ENCODE results near the gene QPRT. TPM values are rescaled to one million over a fixed set of nuclear protein-coding genes. Genes with fewer than 3 reads are reported as not detected.
"Not testable (repeated sequence)": the region's sequence is repeated elsewhere in the genome, so short reads cannot be mapped to it uniquely, and the experiment has no call there.

Gene QPRT
- 1.1 and 1.7 TPM in 2 replicates for total RNA-seq (2014; rRNA removed)
- polyA plus RNA-seq (2012) = 1.4 TPM

DNA sequence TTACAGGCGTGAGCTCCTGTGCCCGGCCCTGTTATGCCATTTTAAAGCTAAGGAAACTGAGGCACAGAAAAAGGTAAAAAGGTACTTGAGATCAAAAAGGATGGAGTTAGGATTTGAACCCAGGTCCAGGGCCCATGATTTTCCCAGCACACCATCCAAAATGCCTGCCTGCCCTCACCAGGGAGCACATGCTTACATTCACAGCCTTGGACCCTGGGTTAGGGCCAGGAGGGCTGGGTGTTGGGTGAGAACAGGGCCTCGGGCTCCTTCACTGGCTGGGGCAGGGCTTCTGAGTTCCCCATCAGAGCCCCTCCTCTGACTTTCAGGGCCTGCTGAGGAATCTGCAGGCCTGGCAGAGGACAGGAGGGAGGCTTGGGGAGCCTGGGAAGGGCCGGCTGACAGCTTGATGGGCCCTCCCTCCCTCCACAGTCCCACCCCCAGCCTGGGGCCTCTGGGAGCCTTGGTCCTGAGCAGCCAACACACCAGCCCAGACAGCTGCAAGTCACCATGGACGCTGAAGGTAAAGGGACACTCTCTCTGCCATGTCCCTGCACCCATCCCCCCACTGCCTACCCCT is at the start of gene QPRT:
Gene QPRT, plus strand, starts transcription at position 490 of the 577 bp plus-strand sequence. Its CDS starts 18 bp downstream, at position 508.
- no peak for DNase-seq (ENCODE audit: low read depth)

DNA sequence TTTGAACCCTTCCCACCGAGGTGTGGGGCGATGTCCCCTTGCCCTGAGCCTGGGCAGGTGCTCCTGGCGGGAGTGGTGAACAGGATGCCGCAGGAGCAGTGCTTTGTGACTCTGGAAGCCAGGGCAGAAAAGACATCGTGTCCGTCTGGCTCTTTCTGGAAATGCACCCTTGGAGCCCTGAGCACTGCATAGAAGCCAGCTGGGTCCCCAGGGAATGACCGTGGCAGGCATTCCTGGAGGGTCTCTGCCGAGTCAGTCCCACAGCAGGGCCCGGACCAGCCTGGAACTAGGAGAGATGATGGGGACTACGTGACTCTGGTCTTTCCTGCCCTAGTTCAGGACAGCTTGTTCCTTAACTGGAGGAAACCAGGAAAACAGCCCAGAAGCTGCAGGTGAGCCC is 49.7 kb upstream of the QPRT start:
- not testable (repeated sequence) for DNase-seq (ENCODE audit: low read depth)

DNA sequence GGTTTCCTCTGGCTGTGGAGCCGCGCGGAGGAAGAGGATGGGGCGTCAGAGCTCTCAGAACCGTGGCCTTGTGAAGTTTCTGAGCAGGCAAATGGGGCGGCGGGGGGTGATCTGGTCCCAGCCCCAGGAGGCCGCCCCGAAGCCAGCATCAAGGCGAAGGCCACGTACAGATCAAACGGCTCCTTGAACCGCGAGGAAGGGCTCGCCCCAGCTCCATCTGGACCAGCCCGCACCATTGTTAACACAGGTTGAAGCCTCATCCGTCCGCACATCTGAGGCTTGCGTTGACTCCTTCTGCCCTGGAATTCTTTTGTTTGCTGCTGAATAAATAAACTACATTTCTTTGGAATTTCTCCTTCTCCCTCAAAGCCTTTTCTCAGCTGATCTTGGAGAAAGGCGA is 47.3 kb upstream of the QPRT start:
- not testable (repeated sequence) for DNase-seq (ENCODE audit: low read depth)

DNA sequence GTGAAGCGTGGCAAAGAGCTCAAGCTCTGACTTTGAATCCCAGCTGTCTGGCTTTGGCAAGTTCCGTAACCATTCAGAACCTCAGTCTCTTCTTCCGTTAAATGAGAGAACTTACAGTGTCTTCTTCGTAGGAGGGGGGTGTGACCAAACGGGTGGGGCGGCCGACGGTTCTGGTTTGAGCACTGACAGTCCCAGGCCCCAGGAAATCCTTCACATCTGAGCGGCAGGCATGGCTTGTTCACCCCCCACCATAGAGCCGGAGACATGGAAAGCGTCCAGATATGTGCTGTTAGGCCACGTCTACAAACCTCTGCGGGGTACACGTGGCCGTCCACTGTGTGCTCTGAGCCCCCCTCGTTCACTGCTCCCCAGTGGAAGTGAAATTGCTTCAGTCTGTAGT is 43.1 kb upstream of the QPRT start:
- not testable (repeated sequence) for DNase-seq (ENCODE audit: low read depth)

DNA sequence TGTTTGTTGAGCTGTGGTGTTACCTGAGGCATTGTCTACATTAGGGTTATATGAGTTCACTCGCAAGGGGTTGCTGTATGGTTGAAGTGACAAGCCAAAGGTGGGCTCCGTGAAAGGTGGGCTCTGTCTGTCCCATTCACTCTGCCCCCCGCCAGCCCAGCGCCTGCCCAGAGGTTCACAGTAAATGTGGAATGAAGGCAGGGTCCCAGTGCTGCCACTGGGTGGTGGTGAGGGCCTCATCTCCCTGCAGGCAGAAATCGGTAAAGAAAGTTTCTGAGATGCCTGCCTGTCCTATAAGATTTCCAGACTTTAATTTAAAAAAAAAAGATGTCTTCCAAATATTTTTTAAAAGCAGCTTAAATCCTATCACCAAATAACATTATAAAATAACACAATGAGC is 42.6 kb upstream of the QPRT start:
- DNase-seq (ENCODE audit: low read depth) = not testable (repeated sequence)

DNA sequence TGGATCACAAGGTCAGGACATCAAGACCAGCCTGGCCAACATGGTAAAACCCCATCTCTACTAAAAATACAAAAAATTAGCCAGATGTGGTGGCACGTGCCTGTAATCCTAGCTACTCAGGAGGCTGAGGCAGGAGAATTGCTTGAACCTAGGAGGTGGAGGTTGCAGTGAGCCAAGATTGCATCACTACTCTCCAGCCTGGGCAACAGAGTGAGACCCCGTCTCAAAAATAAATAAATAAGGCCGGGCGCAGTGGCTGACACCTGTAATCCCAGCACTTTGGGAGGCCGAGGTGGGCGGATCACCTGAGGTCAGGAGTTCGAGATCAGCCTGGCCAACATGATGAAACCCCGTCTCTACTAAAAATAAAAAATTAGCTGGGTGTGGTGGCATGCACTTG is 40.2 kb upstream of the QPRT start:
- not testable (repeated sequence) for DNase-seq (ENCODE audit: low read depth)

DNA sequence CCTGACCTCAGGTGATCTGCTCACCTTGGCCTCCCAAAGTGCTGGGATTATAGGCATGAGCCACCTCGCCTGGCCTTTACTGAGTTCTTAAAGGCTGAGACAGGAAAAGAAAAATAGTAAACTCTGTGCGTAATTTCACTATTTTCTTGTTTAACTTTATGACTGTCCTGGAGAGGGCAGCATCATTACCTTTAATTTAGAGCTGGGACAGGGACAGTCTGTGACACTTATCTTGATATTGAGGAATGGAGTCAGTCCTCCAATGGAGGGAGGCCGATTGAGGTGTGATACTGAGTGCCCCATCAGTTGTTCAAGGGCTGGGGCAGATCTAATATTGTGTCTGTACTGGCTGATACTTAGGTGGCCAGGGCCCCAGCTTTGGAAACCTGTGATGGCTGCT is 37.4 kb upstream of the QPRT start:
- no peak for DNase-seq (ENCODE audit: low read depth)

DNA sequence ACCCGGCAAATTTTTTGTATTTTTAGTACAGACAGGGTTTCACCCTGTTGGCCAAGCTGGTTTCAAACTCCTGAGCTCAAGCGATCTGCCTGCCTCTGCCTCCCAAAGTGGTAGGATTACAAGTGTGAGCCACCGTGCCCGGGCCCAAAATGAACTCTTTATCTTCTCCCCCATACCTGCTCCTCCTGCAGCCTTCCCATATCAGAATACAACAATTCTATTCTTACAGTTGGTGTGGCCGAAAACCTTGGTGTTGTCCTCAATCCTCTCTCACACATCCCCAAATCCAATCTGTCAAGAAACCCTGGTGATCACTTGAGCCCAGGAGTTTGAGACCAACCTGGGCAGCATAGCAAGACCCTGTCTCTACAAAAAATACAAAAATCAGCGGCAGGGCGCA is 35.4 kb upstream of the QPRT start:
- no peak for DNase-seq (ENCODE audit: low read depth)

DNA sequence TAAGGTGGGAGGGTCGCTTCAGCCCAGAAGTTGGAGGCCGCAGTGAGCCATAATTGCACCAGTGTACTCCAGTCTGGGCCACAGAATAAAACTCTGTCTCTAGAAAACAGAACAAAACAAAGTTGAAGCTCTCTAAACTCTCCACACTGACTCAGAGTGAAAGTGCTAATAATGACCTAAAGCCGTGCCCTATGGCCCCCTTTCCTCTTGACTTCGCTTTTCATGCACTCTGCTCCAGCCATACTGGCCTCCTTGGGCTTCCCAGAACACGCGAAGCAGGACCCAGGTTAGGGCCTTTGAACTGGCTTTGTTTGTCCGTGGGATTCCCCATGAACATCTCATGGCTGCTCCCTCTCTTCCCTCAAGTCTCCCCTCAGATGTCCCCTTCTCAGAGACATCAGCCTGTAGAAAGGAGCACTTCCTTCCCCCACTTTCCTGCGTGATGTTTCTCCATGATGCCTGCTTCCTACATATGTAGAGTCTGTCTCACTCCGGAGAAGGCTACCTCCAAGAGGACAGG is 34.6 kb upstream of the QPRT start:
- no peak for DNase-seq (ENCODE audit: low read depth)

DNA sequence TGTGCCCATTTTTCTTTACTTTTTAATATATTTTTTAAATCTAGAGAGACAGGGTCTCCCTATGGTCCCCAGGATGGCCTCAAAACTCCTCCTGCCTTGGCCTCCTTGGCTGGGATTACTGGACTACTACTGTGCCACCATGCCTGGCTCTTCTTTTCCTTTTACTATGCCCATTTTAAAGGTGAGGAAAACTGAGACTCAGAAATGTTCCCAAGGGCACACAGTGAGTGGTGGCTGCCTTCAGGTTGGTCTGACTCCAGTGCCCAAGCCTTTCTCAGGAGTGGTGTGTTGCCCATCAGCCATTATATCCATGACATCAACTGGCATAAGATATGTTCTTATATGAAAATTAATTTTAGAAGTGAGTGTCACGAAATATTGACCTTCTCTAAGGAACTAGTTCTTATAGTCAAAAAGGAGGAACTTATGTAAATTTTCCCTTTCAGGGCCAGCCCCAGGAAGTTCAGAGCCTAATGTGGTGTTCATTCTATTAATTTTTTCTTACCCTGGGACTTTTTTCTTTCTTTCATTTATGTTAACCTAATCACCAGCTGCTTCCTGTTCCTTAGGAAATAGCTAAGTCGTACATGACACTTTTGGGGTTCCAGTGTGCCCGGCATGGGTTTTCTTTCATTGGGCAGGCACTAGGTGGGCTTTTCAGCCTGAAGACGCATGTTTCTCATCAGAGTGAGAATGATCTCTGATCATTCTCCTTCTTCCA is 33.8 kb upstream of the QPRT start:
- DNase-seq (ENCODE audit: low read depth) = no peak

DNA sequence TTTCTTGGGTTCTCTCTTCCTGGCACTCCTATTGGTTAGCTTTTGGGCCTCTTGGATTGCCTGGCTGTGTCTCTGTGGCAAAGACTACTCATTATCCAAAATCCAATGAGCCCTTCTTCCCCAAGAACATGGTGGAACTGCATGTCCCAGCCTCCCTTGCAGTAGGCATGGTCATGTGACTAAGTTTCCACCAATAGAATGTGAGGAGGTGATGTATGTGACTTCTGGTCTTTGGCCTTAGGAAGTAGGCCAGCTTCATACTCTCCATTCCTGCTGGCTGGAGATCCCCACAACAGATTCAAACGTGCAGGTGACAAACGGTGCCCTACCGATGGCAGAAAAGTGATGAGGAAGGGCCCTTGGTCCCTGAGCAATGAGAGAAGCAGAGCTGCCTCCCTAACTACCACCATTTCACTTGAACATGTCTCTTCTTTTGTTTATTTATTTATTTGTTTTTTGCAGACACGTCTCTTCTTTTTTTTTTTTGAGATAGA is 33.2 kb upstream of the QPRT start:
- DNase-seq (ENCODE audit: low read depth) = peak; percentile 46

DNA sequence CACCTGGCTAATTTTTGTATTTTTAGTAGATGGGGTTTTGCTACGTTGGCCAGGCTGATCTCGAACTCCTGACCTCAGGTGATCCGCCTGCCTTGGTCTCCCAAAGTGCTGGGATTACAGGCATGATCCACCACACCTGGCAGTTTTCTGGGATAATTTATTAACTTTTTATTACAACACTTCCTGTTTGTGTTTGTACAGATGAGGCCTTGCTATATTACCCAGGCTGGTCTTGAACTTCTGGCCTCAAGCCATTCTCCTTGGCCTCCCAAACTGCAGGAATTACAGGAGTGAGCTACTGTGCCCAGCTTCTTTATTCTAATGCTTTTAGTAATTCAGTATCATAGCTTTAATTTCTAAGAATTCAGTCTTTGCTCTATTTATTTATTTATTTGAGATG is 32.0 kb upstream of the QPRT start:
- no peak for DNase-seq (ENCODE audit: low read depth)

DNA sequence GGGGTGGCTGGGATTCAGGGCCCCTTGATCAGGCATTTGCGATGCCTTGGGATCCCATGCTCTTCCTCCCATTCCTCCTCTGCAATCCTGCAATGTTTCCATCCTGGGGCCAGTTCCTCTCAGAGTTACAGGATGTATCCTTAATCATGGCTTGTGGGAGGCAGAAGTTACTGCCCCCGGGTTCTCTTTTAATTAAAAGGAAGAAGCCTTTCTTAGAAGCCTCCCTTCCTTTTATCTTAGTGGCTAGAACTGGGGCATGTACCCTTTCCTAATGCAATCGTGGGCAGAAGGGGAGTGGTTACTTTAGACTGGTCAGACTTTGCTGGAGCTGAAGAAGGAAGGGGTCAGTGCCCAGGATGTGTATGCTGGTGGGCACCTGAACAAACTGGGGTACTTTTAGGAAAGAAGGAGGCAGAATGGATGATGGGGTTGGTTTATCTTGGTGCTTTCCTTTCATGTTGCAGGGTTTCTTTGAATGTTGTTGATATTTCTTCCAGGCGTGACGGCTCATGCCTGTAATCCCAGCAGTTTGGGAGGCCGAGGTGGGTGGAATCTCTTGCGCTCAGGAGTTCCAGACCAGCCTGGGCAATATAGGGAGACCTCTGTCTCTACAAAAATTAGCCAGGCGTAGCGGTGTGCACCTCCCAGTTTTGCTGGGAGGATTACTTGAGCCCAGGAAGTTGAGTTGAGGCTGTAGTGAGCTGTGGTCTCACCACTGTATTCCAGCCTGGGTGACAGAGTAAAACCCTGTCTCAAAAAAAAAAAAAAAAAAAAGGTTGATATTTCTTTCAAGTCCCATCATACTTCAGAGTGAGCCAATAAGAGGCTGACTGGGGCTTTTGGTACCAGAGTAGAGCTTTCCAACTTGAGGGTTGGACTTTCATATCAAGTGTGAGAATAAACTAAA is 29.1 kb upstream of the QPRT start:
- no peak for DNase-seq (ENCODE audit: low read depth)

DNA sequence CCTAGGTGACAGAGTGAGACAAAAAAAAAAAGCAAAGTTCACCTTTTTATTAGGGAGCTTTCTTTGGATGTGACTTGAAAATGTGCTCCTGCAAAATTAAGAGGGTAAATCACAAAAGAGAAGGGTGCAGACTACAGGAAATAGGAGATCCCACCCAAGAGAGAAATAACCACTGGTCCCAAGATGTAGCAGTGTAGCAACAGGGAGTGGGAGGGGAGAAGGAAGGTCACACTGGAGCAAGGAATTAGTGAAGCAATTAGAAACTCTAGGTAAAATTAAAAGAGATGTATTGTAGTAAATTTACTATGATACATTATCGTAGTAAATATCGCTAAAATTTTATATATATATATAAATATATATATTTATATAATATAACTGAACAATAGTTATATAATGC is 28.2 kb upstream of the QPRT start:
- no peak for DNase-seq (ENCODE audit: low read depth)

DNA sequence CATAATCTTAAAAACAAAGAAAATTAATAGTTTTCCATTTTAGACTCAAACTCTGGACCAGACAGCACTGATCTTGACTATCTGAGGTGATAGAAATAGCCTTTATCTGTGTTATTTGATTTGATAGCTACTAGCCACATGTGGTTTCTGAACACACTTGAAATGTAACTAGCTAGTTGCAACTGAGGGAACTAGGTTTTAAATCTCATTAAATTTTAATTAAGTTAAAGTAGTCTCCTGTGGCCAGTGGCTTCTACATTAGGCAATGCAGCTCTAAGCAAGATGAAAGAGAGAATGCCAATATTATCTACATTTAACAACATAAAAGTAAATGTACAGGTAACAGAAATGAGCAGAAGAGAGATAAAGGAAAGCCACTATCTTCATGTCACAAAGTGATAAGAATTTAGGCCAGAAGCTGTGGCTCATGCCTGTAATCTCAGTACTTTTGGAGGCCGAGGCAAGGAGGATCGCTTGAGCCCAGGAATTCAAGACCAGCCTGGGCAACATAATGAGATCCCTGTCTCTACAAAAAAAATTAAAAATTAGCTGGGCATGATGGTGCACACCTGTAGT is 27.1 kb upstream of the QPRT start:
- no peak for DNase-seq (ENCODE audit: low read depth)

DNA sequence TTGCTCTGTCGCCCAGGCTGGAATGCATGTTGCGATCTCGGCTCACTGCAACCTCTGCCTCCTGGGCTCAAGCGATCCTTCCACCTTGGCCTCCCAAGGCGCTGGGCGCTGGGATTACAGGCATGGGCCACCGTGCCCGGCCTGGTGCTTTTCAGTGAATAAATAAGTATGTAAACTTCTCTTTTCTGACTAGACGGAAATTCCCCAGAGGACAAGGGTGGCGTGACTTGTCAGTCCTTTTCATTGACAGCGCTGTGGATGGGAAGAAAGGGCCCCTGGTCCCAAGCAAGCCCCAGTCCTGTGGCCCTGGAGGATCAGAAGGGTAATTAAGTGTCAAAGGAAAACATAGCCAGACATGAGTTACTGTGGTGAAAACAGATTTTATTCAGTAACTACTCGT is 25.5 kb upstream of the QPRT start:
- DNase-seq (ENCODE audit: low read depth) = no peak

DNA sequence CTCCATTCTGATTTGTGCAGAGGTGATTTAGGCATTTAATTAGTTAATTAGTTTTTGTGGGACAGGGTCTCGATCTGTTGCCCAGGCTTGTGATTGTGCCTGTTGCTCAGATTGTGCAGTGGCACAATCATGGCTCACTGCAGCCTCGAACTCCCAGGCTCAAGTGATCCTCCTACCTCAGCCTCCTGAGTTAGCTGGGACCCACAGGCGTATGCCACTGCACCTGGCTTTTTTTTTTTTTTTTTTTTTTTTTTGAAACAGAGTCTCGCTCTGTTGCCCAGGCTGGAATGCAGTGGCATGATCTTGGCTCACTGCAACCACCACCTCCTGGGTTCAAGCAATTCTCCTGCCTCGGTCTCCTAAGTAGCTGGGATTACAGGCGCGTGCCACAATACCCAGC is 25.1 kb upstream of the QPRT start:
- DNase-seq (ENCODE audit: low read depth) = not testable (repeated sequence)

DNA sequence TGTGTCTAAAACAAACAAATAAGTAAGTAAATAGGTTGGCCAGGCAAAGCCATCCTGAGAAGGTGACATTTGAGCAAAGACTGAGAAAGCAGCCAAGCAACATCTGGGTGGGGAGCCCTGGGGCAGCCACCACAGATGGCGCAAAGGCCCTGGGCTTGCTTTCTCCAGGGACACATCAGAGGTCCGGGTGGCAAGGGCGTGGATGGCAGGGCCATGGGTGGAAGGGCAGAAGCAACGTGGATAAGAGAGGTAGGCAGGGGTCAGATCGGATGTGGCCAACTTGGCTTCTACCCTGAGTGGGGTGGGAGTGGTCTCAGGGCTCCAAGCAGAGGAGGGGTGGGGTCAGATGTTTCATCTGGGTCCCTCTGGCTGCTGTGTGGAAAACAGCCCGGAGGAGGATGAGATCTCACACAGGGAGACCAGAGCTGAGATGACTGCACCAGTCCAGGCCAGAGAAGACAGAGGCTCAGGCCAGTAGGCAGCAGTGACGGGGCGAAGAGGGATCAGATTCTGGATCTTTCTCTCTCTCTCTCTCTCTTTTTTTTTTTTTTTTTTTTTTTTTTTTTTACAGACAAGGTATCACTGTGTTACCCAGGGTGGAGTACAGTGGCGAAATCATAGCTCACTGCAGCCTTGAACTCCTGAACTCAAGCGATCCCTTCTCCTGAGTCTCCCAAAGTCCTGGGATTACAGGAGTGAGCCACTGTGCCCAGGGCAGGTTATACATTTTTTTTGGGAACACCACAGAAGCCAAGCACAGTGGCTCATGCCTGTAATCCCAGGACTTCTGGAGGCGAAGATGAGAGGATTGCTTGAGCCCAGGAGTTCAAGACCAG is 22.1 kb upstream of the QPRT start:
- no peak for DNase-seq (ENCODE audit: low read depth)

DNA sequence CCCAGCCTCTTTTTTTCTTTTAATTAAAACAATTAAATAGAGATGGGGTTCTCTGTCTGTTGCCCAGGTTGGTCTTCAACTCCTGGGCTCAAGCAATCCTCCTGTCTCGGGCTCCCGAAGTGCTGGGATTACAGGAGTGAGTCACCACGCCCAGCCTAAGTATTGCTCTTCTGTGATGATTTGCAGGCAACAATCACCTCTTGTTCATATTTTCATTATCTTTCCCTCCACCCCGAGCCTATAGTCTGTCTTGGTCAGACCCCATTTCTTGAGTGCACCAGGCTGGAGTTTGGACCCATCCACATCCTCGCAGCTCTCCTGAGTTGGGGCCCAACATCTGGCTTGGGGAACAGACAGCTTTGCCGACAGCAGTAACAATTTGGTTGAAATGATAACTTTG is 20.3 kb upstream of the QPRT start:
- DNase-seq (ENCODE audit: low read depth) = no peak

DNA sequence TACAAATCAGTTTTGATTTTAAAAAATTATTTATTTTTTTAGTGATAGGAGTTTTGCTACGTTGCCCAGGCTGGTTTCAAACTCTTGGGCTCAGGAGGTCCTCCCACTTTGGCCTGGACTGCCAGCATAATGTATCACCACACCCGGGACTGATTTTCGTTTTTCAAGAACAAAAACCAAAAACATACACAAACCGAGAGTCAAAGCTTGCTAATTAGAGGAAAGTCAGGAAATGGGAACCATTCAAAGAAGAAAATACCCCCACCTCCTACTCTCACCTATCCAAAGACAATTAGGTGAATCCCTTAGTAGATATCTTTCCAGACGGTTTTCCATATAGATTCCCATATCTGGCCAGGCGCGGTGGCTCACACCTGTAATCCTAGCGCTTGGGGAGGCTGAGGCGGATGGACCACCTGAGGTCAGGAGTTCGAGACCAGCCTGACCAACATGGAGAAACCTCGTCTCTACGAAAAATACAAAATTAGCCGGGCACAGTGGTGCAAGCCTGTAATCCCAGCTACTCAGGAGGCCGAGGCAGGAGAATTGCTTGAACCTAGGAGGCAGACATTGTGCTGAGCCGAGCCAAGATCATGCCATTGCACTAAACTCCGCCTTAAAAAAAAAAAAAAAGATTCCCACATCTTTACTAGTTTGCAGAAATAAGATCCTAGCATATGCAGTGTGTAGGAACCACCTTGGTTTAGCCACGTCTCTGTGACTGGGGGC is 16.8 kb upstream of the QPRT start:
- no peak for DNase-seq (ENCODE audit: low read depth)

Measured in LHCN-M2 (cell line).